Stimulated activated CD8-positive, alpha-beta memory T cell treated with anti-CD3 and anti-CD28 coated beads, Interleukin-15, amount 100 ng/mL, for 1 hour (primary cell): Measurements from ENCODE around the gene RAD18.

ENCODE experiments used
- DNase-seq: peaks from one replicate; pipeline ENCODE4 v3.0.0-alpha.2; 2020; ENCODE audit warnings: low read depth

RAD18 gene

GRCh38 chr3:8963137-8963853 is at the start of gene RAD18:
TSS of gene RAD18 (minus strand) at chr3:8963472. CDS start at chr3:8963385, 87 bp downstream.
- DNase-seq = peak; percentile 88

GRCh38 chr3:9012521-9012920 is 49.2 kb upstream of the RAD18 start:
- DNase-seq = no peak

- DNase-seq = no peak
Observed at GRCh38 chr3:9009976-9010545, 46.8 kb upstream of the RAD18 start.

- no peak for DNase-seq
Observed at GRCh38 chr3:9008550-9009255, 45.4 kb upstream of the RAD18 start.

- DNase-seq = no peak
Observed at GRCh38 chr3:9007928-9008327, 44.7 kb upstream of the RAD18 start.

GRCh38 chr3:9007213-9007612 is 43.9 kb upstream of the RAD18 start:
- no peak for DNase-seq

- no peak for DNase-seq
Observed at GRCh38 chr3:9000041-9000440, 36.8 kb upstream of the RAD18 start.

- no peak for DNase-seq
Observed at GRCh38 chr3:8997151-8997550, 33.9 kb upstream of the RAD18 start.

- no peak for DNase-seq
Observed at GRCh38 chr3:8996681-8997121, 33.4 kb upstream of the RAD18 start.

- no peak for DNase-seq
Observed at GRCh38 chr3:8996216-8996615, 32.9 kb upstream of the RAD18 start.

GRCh38 chr3:8994226-8994625 is 31.0 kb upstream of the RAD18 start:
- DNase-seq = no peak

- no peak for DNase-seq
Observed at GRCh38 chr3:8993331-8993730, 30.1 kb upstream of the RAD18 start.

- DNase-seq = no peak
Observed at GRCh38 chr3:8992854-8993253, 29.6 kb upstream of the RAD18 start.

GRCh38 chr3:8992199-8992598 is 28.9 kb upstream of the RAD18 start:
- DNase-seq = no peak

GRCh38 chr3:8990266-8991215 is 27.3 kb upstream of the RAD18 start:
- DNase-seq = no peak

- DNase-seq = no peak
Observed at GRCh38 chr3:8988791-8989558, 25.7 kb upstream of the RAD18 start.

GRCh38 chr3:8988384-8988655 is 25.0 kb upstream of the RAD18 start:
- DNase-seq = no peak

- DNase-seq = peak; percentile 20
Observed at GRCh38 chr3:8987645-8988383, 24.5 kb upstream of the RAD18 start.

- no peak for DNase-seq
Observed at GRCh38 chr3:8987226-8987625, 24.0 kb upstream of the RAD18 start.

- no peak for DNase-seq
Observed at GRCh38 chr3:8986741-8987140, 23.5 kb upstream of the RAD18 start.

- DNase-seq = no peak
Observed at GRCh38 chr3:8985876-8986275, 22.6 kb upstream of the RAD18 start.
